Raji (cell line): ENCODE measurements around the gene HSD3B1.

ENCODE experiments used
- POLR2A ChIP-seq: IDR thresholded peaks from 2 replicates; pipeline ENCODE4 v1.6.1; 2011; ENCODE audit warnings: low read depth, low read length, control low read depth; ENCODE audit not compliant: insufficient read depth

Gene HSD3B1

GRCh38 chr1:119506941-119507340, at the start of gene HSD3B1:
TSS of gene HSD3B1 (plus strand) at chr1:119507210. CDS start at chr1:119507477, 267 bp downstream.
- TF ChIP-seq POLR2A, result no peak

GRCh38 chr1:119462964-119463363, 44.0 kb upstream of the HSD3B1 start:
- no peak for TF ChIP-seq POLR2A

- TF ChIP-seq POLR2A, result no peak
Observed at GRCh38 chr1:119463569-119463968, 43.4 kb upstream of the HSD3B1 start.

GRCh38 chr1:119466445-119466844, 40.6 kb upstream of the HSD3B1 start:
- TF ChIP-seq POLR2A, result no peak

GRCh38 chr1:119467219-119467618, 39.8 kb upstream of the HSD3B1 start:
- TF ChIP-seq POLR2A, result no peak

- no peak for TF ChIP-seq POLR2A
Observed at GRCh38 chr1:119467857-119468668, 38.9 kb upstream of the HSD3B1 start.

- TF ChIP-seq POLR2A, result no peak
Observed at GRCh38 chr1:119469741-119470140, 37.3 kb upstream of the HSD3B1 start.

GRCh38 chr1:119470377-119470776, 36.6 kb upstream of the HSD3B1 start:
- no peak for TF ChIP-seq POLR2A

- no peak for TF ChIP-seq POLR2A
Observed at GRCh38 chr1:119470958-119471357, 36.1 kb upstream of the HSD3B1 start.

GRCh38 chr1:119471566-119471965, 35.4 kb upstream of the HSD3B1 start:
- no peak for TF ChIP-seq POLR2A

GRCh38 chr1:119472080-119472818, 34.8 kb upstream of the HSD3B1 start:
- no peak for TF ChIP-seq POLR2A

- no peak for TF ChIP-seq POLR2A
Observed at GRCh38 chr1:119472819-119473175, 34.2 kb upstream of the HSD3B1 start.

GRCh38 chr1:119475866-119476439, 31.1 kb upstream of the HSD3B1 start:
- no peak for TF ChIP-seq POLR2A

- TF ChIP-seq POLR2A, result no peak
Observed at GRCh38 chr1:119477710-119478109, 29.3 kb upstream of the HSD3B1 start.

- no peak for TF ChIP-seq POLR2A
Observed at GRCh38 chr1:119480175-119480574, 26.8 kb upstream of the HSD3B1 start.

- no peak for TF ChIP-seq POLR2A
Observed at GRCh38 chr1:119481951-119482350, 25.1 kb upstream of the HSD3B1 start.

- no peak for TF ChIP-seq POLR2A
Observed at GRCh38 chr1:119482517-119483425, 24.2 kb upstream of the HSD3B1 start.
